ENCODE results near the gene ZNF536.

Gene ZNF536

GRCh38 chr19:30385666-30386065 lies 13.5 kb downstream of the ZNF536 start:
- in situ Hi-C loops (cut with MboI; ENCODE audit: low sequenced_read_pairs, unreplicated experiment): no loop called here
- no peak for DNase-seq (ENCODE audit: low spot score)
- TF ChIP-seq CTCF (IDR thresholded peaks at IDR 0.05; ENCODE audit: borderline replicate concordance, control extremely low read depth, extremely low read depth, insufficient read depth, missing control alignments): no peak

GRCh38 chr19:30386551-30387143 lies 14.5 kb downstream of the ZNF536 start:
- no peak for TF ChIP-seq CTCF (IDR thresholded peaks at IDR 0.05; ENCODE audit: borderline replicate concordance, control extremely low read depth, extremely low read depth, insufficient read depth, missing control alignments)
- in situ Hi-C loops (cut with MboI; ENCODE audit: low sequenced_read_pairs, unreplicated experiment): no loop called here
- DNase-seq (ENCODE audit: low spot score): no peak

GRCh38 chr19:30387311-30388115 lies 15.3 kb downstream of the ZNF536 start:
- in situ Hi-C loops (cut with MboI; ENCODE audit: low sequenced_read_pairs, unreplicated experiment): no loop called here
- DNase-seq (ENCODE audit: low spot score): no peak
- TF ChIP-seq CTCF (IDR thresholded peaks at IDR 0.05; ENCODE audit: borderline replicate concordance, control extremely low read depth, extremely low read depth, insufficient read depth, missing control alignments): no peak

GRCh38 chr19:30388327-30388726 lies 16.1 kb downstream of the ZNF536 start:
- in situ Hi-C loops (cut with MboI; ENCODE audit: low sequenced_read_pairs, unreplicated experiment): no loop called here
- TF ChIP-seq CTCF (IDR thresholded peaks at IDR 0.05; ENCODE audit: borderline replicate concordance, control extremely low read depth, extremely low read depth, insufficient read depth, missing control alignments): no peak

GRCh38 chr19:30388819-30389218 lies 16.6 kb downstream of the ZNF536 start:
- DNase-seq (ENCODE audit: low spot score): no peak
- in situ Hi-C loops (cut with MboI; ENCODE audit: low sequenced_read_pairs, unreplicated experiment): no loop called here
- TF ChIP-seq CTCF (IDR thresholded peaks at IDR 0.05; ENCODE audit: borderline replicate concordance, control extremely low read depth, extremely low read depth, insufficient read depth, missing control alignments): no peak

More at GRCh38 chr19:30388327-30388726, 16.1 kb downstream of the ZNF536 start:
- DNase-seq (ENCODE audit: low spot score): no peak

- no peak for TF ChIP-seq CTCF (IDR thresholded peaks at IDR 0.05; ENCODE audit: borderline replicate concordance, control extremely low read depth, extremely low read depth, insufficient read depth, missing control alignments)
- in situ Hi-C loops (cut with MboI; ENCODE audit: low sequenced_read_pairs, unreplicated experiment): no loop called here
- DNase-seq (ENCODE audit: low spot score): no peak
Observed at GRCh38 chr19:30390356-30390988, 18.3 kb downstream of the ZNF536 start.
